GM12878 (cell line): ENCODE data around the gene PEMT. TPM values are rescaled to one million over a fixed set of nuclear protein-coding genes. Genes with fewer than 3 reads are reported as not detected.

ENCODE experiments used
- GABPA ChIP-seq: IDR thresholded peaks from 2 replicates; pipeline ENCODE4 v1.6.1; 2014; ENCODE audit warnings: antibody characterized with exemption, low read depth, mild to moderate bottlenecking, inconsistent platforms
- JUNB ChIP-seq: IDR thresholded peaks from 2 replicates; pipeline ENCODE4 v1.6.1; 2016; ENCODE audit warnings: antibody characterized with exemption, mild to moderate bottlenecking
- PAX5 ChIP-seq: IDR thresholded peaks from 2 replicates; pipeline ENCODE4 v1.6.1; 2011; ENCODE audit warnings: low read depth, low read length, borderline replicate concordance
- SRF ChIP-seq, 2 experiments: IDR thresholded peaks; 2 replicates each; pipeline ENCODE4 v1.6.1; 2011; ENCODE audit warnings: low read depth in 2 of 2, low read length in 2 of 2, mild to moderate bottlenecking in 1 of 2, moderate library complexity in 1 of 2
- ZNF24 ChIP-seq: fragments of 450-650 bp; IDR thresholded peaks from 2 replicates; pipeline ENCODE4 v1.6.1; 2017; ENCODE audit warnings: antibody characterized with exemption, mild to moderate bottlenecking
- polyA plus RNA-seq, 11 experiments: library from polyadenylated mRNA; depleted of rRNA in 4 of 11; unstranded in 6 of 11; stranded (reverse) in 5 of 11; fragments of >200 nt; fragmentation: Nextera tagmentation in 4 of 11; fragmentation: Illumina TruSeq in 1 of 11; extraction: Ambion mirVana in 4 of 11; extraction: Trizol in 1 of 11; gene quantifications; 1 replicate in 1 of 11; 2 replicates in 10 of 11; pipeline versions ENCODE4 v1.2.1 to v1.2.3, GENCODE V29; 2011 to 2016; ENCODE audit warnings: inconsistent platforms in 2 of 11, missing spikeins in 2 of 11, low read depth in 1 of 11
- total RNA-seq, 4 experiments: library from RNA; depleted of rRNA in 3 of 4; stranded (reverse); fragments of >200 nt in 3 of 4; fragmentation: Illumina TruSeq in 1 of 4; extraction: Trizol in 1 of 4; gene quantifications; 2 replicates each; pipeline versions ENCODE4 v1.2.1 to v1.2.3, GENCODE V29; 2013 to 2021
- TF ChIP-seq, protein P1 (sequence below): IDR thresholded peaks from 2 replicates; pipeline ENCODE4 v1.6.1; 2012; ENCODE audit warnings: mild to moderate bottlenecking, low read depth, low read length
- TF ChIP-seq, protein P2 (sequence below): IDR thresholded peaks from 2 replicates; pipeline ENCODE4 v1.6.1; 2012; ENCODE audit warnings: low read depth, low read length, improper control_type of control experiment

PEMT gene
- total and polyA plus RNA-seq, 10 of the 15 experiments (the other 5 are each of a cell fraction or from before 2014, with no cell fraction given): 2.8 to 44.7 (median 25.4) TPM

DNA sequence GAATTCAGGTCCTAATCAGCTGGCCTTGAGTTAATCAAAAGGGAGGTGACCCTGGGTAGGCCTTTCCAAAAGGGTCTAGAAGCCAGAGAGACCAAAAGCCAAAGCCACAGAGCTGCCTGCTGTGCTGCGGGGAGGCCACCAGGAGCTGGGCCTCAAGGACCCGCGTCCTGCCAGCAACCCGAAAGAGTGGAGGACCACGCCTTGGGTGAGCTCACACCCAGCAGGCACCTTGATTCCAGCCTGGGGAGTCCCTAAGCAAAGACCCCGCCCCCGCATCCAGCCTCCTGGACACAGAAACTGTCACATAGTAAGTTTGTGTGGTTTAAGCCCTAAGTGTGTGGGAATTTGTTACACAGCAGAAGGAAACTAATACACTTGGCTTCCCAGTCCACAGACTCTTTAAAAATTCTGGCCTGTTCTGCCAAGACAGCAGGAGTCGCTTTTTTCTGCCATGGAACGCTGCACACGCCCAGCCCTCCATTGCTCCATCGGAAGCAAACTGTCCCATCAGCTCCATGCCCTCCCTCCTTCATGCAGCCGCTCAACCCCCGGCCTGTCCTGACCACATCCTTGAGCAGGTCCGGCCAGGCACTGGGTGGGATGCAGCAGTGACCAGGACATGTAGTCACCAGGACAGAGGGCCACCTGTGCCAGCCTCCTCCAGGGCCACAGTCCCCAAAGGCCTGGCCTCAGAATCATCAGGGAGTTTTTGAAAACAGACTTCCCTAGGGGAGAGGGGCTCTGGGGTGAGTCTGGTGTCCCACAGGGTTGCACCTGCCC is 74.4 kb downstream of the PEMT start (continued):
- TF ChIP-seq, protein P1, sequence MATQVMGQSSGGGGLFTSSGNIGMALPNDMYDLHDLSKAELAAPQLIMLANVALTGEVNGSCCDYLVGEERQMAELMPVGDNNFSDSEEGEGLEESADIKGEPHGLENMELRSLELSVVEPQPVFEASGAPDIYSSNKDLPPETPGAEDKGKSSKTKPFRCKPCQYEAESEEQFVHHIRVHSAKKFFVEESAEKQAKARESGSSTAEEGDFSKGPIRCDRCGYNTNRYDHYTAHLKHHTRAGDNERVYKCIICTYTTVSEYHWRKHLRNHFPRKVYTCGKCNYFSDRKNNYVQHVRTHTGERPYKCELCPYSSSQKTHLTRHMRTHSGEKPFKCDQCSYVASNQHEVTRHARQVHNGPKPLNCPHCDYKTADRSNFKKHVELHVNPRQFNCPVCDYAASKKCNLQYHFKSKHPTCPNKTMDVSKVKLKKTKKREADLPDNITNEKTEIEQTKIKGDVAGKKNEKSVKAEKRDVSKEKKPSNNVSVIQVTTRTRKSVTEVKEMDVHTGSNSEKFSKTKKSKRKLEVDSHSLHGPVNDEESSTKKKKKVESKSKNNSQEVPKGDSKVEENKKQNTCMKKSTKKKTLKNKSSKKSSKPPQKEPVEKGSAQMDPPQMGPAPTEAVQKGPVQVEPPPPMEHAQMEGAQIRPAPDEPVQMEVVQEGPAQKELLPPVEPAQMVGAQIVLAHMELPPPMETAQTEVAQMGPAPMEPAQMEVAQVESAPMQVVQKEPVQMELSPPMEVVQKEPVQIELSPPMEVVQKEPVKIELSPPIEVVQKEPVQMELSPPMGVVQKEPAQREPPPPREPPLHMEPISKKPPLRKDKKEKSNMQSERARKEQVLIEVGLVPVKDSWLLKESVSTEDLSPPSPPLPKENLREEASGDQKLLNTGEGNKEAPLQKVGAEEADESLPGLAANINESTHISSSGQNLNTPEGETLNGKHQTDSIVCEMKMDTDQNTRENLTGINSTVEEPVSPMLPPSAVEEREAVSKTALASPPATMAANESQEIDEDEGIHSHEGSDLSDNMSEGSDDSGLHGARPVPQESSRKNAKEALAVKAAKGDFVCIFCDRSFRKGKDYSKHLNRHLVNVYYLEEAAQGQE: no peak
- TF ChIP-seq ZNF24 (no peak), JUNB (no peak), SRF (IDR thresholded peaks at IDR 0.05; ENCODE audit: low read depth in 2 of 2, low read length in 2 of 2) (no peak), PAX5 (no peak), GABPA (no peak)
- TF ChIP-seq, protein P2, sequence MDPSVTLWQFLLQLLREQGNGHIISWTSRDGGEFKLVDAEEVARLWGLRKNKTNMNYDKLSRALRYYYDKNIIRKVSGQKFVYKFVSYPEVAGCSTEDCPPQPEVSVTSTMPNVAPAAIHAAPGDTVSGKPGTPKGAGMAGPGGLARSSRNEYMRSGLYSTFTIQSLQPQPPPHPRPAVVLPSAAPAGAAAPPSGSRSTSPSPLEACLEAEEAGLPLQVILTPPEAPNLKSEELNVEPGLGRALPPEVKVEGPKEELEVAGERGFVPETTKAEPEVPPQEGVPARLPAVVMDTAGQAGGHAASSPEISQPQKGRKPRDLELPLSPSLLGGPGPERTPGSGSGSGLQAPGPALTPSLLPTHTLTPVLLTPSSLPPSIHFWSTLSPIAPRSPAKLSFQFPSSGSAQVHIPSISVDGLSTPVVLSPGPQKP: no peak
